ENCODE data around the gene PRKX. TPM values are rescaled to one million over a fixed set of nuclear protein-coding genes. Genes with fewer than 3 reads are reported as not detected.
"Not testable (repeated sequence)": the region's sequence is repeated elsewhere in the genome, so short reads cannot be mapped to it uniquely, and the experiment has no call there.

Gene PRKX
- total RNA-seq, 1 donor, result 72.7 TPM

DNA sequence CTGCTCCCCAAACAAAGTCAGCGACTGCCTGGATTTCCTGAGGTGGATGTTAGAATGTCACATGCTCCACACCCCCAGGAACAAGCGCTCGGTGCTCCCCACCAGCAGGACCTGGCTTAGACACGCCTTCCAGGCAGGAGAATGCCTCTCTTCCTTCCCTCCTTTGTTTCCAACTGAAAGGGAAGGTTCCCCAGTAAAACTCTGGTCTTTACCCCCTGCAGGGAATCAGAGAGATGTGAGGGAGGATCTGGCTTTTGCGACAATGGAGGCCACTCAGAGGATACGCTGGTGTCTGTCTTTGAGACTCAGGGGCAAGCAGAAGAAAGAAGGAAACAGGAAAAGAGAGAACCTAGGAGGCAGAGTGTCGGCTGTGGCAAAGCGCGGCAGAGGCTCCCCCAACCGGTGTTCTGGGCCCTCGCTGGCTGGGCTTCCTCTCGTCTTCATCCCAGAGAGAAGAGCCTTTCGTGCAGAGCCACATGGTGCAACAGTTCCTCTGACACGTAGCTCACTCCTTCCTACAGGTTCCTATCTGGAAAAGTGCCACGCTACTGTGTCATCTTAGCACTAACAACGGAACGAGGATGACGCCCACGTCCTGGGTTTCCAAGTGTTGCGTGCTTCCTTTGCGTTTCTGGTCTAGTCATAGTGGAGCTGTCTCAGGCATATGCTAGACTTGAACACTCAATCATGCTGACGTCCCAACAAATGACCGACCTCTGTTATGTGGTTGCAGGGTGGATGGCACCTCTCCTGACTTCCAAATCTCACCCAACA is 73.4 kb downstream of the PRKX start:
- not testable (repeated sequence) for H3K27me3 ChIP-seq (ENCODE audit: insufficient read depth, low read length); H3K4me1 ChIP-seq (ENCODE audit: insufficient read depth, low read length); H3K4me3 ChIP-seq (ENCODE audit: low read length); H3K9me3 ChIP-seq (ENCODE audit: low read depth, low read length)

- H3K4me3 ChIP-seq (ENCODE audit: low read length), result no peak overlapping the region
- no peaks in the 10 kb centered on the region for H3K4me1 ChIP-seq (ENCODE audit: insufficient read depth, low read length)
- H3K27me3 ChIP-seq (ENCODE audit: insufficient read depth, low read length), result no peaks in the 10 kb centered on the region
- no peaks in the 10 kb centered on the region for H3K9me3 ChIP-seq (ENCODE audit: low read depth, low read length)
These were observed 74.2 kb downstream of the PRKX start for GRCh38 chrX:3639236-3639635.

DNA sequence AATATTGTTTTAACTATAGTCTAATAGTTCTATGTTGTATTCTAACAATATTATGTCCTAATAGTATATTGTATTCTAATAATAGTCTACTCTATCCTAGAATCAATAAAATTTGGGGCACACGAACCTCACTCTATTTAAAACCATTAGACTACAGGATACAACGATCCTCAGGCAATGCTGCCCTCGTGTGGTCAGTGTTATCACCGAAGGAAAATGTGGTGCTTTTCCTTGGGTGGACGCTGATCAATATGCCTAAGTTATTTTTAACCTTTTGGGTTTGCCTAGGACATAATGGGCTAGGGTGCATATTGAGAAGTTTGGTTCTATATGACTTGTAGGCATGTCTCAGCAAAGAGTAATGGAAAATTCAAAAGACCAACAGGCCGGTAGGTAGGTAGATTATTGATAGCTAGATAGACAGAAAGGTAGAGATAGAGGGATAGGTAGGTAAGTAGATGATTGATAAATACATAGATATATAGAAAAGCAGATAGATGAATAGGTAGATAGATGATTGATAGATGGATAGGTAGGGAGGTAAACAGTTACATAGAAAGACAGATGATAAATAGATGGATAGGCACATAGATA is 75.1 kb downstream of the PRKX start:
- Histone ChIP-seq H3K4me1 (ENCODE audit: insufficient read depth, low read length) (no peaks in the 10 kb centered on the region), H3K9me3 (ENCODE audit: low read depth, low read length) (no peaks in the 10 kb centered on the region), H3K4me3 (ENCODE audit: low read length) (no peak overlapping the region), H3K27me3 (ENCODE audit: insufficient read depth, low read length) (no peaks in the 10 kb centered on the region)

GRCh38 chrX:3636803-3637202 is 76.6 kb downstream of the PRKX start:
- Histone ChIP-seq H3K4me3 (ENCODE audit: low read length) (no peak overlapping the region), H3K27me3 (ENCODE audit: insufficient read depth, low read length) (no peaks in the 10 kb centered on the region)

DNA sequence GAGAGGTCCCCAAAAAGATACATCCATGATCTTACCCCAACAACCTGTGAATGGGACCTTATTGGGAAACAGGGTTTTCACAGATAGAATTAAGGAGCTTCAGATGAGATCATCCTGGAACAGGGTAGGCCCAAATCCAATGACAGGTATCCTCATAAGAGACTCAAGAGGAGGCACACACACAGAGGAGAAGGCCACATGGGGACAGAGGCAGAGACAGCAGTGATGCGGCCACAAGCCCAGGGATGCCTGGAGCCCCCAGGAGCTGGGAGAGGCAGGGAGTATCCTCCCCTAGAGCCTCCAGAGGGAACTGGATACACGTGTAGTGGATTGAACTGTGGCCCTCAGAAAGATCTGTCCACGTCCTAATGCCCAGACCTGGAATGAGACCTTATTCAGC is 82.3 kb downstream of the PRKX start:
- Histone ChIP-seq H3K4me3 (ENCODE audit: low read length) (no peak overlapping the region), H3K9me3 (ENCODE audit: low read depth, low read length) (no peaks in the 10 kb centered on the region), H3K27me3 (ENCODE audit: insufficient read depth, low read length) (no peaks in the 10 kb centered on the region), H3K4me1 (ENCODE audit: insufficient read depth, low read length) (no peaks in the 10 kb centered on the region)

More at GRCh38 chrX:3636803-3637202, 76.6 kb downstream of the PRKX start:
- Histone ChIP-seq H3K9me3 (ENCODE audit: low read depth, low read length) (no peaks in the 10 kb centered on the region), H3K4me1 (ENCODE audit: insufficient read depth, low read length) (no peaks in the 10 kb centered on the region)

DNA sequence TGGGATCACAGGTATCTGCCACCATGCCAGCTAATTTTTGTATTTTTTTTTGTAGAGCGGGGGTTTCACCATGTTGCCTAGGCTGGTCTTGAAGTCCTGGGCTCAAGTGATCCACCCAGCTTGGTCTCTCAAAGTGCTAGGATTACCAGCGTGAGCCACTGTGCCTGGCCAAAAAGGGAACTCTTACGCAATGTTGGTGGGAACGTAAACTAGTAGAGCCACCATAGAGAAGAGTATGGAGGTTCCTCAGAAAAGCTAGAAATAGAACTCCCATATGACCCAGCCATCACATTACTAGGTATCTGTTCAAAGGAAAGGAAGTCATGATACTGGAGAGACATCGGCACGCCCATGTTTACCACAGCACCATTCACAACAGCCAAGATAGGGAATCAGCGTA is 85.9 kb downstream of the PRKX start:
- H3K4me3 ChIP-seq (ENCODE audit: low read length), result no peak overlapping the region
- no peaks in the 10 kb centered on the region for H3K27me3 ChIP-seq (ENCODE audit: insufficient read depth, low read length)
- no peaks in the 10 kb centered on the region for H3K4me1 ChIP-seq (ENCODE audit: insufficient read depth, low read length)
- H3K9me3 ChIP-seq (ENCODE audit: low read depth, low read length), result no peaks in the 10 kb centered on the region

- H3K4me3 ChIP-seq (ENCODE audit: low read length), result no peak overlapping the region
These were observed 92.0 kb downstream of the PRKX start for GRCh38 chrX:3621414-3621813.

GRCh38 chrX:3611744-3612143 is 101.7 kb downstream of the PRKX start:
- H3K4me3 ChIP-seq (ENCODE audit: low read length); H3K27me3 ChIP-seq (ENCODE audit: insufficient read depth, low read length); H3K9me3 ChIP-seq (ENCODE audit: low read depth, low read length); H3K4me1 ChIP-seq (ENCODE audit: insufficient read depth, low read length): not testable (repeated sequence)

More at GRCh38 chrX:3621414-3621813, 92.0 kb downstream of the PRKX start:
- Histone ChIP-seq H3K4me1 (ENCODE audit: insufficient read depth, low read length) (no peaks in the 10 kb centered on the region), H3K27me3 (ENCODE audit: insufficient read depth, low read length) (no peaks in the 10 kb centered on the region), H3K9me3 (ENCODE audit: low read depth, low read length) (no peaks in the 10 kb centered on the region)

GRCh38 chrX:3609810-3610209 is 103.6 kb downstream of the PRKX start:
- Histone ChIP-seq H3K9me3 (ENCODE audit: low read depth, low read length) (no peaks in the 10 kb centered on the region), H3K27me3 (ENCODE audit: insufficient read depth, low read length) (no peaks in the 10 kb centered on the region), H3K4me1 (ENCODE audit: insufficient read depth, low read length) (no peaks in the 10 kb centered on the region), H3K4me3 (ENCODE audit: low read length) (no peak overlapping the region)

- Histone ChIP-seq H3K4me3 (ENCODE audit: low read length) (no peak overlapping the region), H3K4me1 (ENCODE audit: insufficient read depth, low read length) (no peaks in the 10 kb centered on the region), H3K27me3 (ENCODE audit: insufficient read depth, low read length) (no peaks in the 10 kb centered on the region), H3K9me3 (ENCODE audit: low read depth, low read length) (no peaks in the 10 kb centered on the region)
These were observed 110.3 kb downstream of the PRKX start for GRCh38 chrX:3603026-3603661.

GRCh38 chrX:3599802-3600430 is 113.5 kb downstream of the PRKX start:
- no peaks in the 10 kb centered on the region for H3K4me1 ChIP-seq (ENCODE audit: insufficient read depth, low read length)
- H3K9me3 ChIP-seq (ENCODE audit: low read depth, low read length), result no peaks in the 10 kb centered on the region
- no peak overlapping the region for H3K4me3 ChIP-seq (ENCODE audit: low read length)
- H3K27me3 ChIP-seq (ENCODE audit: insufficient read depth, low read length), result no peaks in the 10 kb centered on the region

DNA sequence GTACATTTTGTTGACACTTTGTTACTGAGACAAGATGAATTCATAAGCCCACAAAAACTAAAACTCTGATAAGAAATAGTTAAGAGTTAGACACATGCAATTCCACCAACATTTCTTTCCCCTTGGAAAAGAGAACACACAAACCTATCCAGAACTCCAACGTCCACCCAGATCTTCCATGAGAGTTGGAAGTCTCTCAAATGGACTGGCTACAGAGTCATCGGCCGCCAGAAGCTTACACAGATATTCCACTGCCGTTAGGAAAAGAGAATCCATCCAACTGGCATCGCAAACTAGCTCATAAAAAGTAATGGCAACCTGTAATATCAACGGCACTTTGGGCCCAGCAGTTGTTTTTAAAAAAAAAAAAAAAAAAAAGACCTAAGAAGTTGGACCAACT is 114.7 kb downstream of the PRKX start:
- H3K9me3 ChIP-seq (ENCODE audit: low read depth, low read length), result no peaks in the 10 kb centered on the region

GRCh38 chrX:3598046-3598605 is 115.3 kb downstream of the PRKX start:
- Histone ChIP-seq H3K27me3 (ENCODE audit: insufficient read depth, low read length) (no peaks in the 10 kb centered on the region), H3K4me1 (ENCODE audit: insufficient read depth, low read length) (no peaks in the 10 kb centered on the region), H3K9me3 (ENCODE audit: low read depth, low read length) (no peaks in the 10 kb centered on the region), H3K4me3 (ENCODE audit: low read length) (no peak overlapping the region)

More for the DNA sequence above, 114.7 kb downstream of the PRKX start:
- no peaks in the 10 kb centered on the region for H3K27me3 ChIP-seq (ENCODE audit: insufficient read depth, low read length)
- no peaks in the 10 kb centered on the region for H3K4me1 ChIP-seq (ENCODE audit: insufficient read depth, low read length)
- no peak overlapping the region for H3K4me3 ChIP-seq (ENCODE audit: low read length)

GRCh38 chrX:3592184-3592583 is 121.3 kb downstream of the PRKX start:
- H3K4me1 ChIP-seq (ENCODE audit: insufficient read depth, low read length), result no peaks in the 10 kb centered on the region
- no peaks in the 10 kb centered on the region for H3K27me3 ChIP-seq (ENCODE audit: insufficient read depth, low read length)
- no peak overlapping the region for H3K4me3 ChIP-seq (ENCODE audit: low read length)
- no peaks in the 10 kb centered on the region for H3K9me3 ChIP-seq (ENCODE audit: low read depth, low read length)

- H3K4me1 ChIP-seq (ENCODE audit: insufficient read depth, low read length), result no peaks in the 10 kb centered on the region
- no peak overlapping the region for H3K4me3 ChIP-seq (ENCODE audit: low read length)
- H3K27me3 ChIP-seq (ENCODE audit: insufficient read depth, low read length), result no peaks in the 10 kb centered on the region
- H3K9me3 ChIP-seq (ENCODE audit: low read depth, low read length), result no peaks in the 10 kb centered on the region
These were observed 124.0 kb downstream of the PRKX start for GRCh38 chrX:3589474-3589873.
